Upper lobe of right lung (tissue), 1 donor: ENCODE results near the gene IRF2BPL. TPM values are rescaled to one million over a fixed set of nuclear protein-coding genes. Genes with fewer than 3 reads are reported as not detected.

Source experiments
- ATAC-seq: fragments of 200-7000 bp; cut with Tn5 transposase; one replicate; pipeline ENCODE4 v1.9.1; 2020; ENCODE audit warnings: mild to moderate bottlenecking, moderate library complexity
- DNase-seq: peaks from one replicate; pipeline ENCODE4 v3.0.0-alpha.2; 2020
- H3K27ac ChIP-seq: fragments of 200-600 bp; one replicate; pipeline ENCODE4 v1.8.0; 2022
- H3K27me3 ChIP-seq: fragments of 200-600 bp; one replicate; pipeline ENCODE4 v1.8.0; 2022; ENCODE audit warnings: mild to moderate bottlenecking
- H3K36me3 ChIP-seq: fragments of 200-600 bp; one replicate; pipeline ENCODE4 v1.8.0; 2022
- H3K4me1 ChIP-seq: fragments of 200-600 bp; one replicate; pipeline ENCODE4 v1.8.0; 2022
- H3K4me3 ChIP-seq: fragments of 200-600 bp; one replicate; pipeline ENCODE4 v1.8.0; 2022; ENCODE audit warnings: mild to moderate bottlenecking
- H3K9me3 ChIP-seq: fragments of 200-600 bp; one replicate; pipeline ENCODE4 v1.8.0; 2022
- intact Hi-C: fragments of 100-400 bp; cut with DNase I; formaldehyde crosslinking; loops from one replicate; pipeline ENCODE4 v1.11.0; 2022
- total RNA-seq: library from RNA; stranded (reverse); fragmentation: NEBNext Ultra II Directional; extraction: Animal tissue kit (Norgen Biotek cat#: 25700); gene quantifications from one replicate; pipeline ENCODE4 v1.2.1, GENCODE V29; 2021
- TF ChIP-seq, protein P1 (sequence below): fragments of 200-600 bp; IDR thresholded peaks from one replicate; pipeline ENCODE4 v1.8.0; 2022; ENCODE audit warnings: antibody characterized with exemption
- donor health status: DM: no; HTN: yes; CAD: no; lungs with severe emphysema.

The IRF2BPL gene
- total RNA-seq, 1 donor from 2014 or later: 50.6 TPM

DNA sequence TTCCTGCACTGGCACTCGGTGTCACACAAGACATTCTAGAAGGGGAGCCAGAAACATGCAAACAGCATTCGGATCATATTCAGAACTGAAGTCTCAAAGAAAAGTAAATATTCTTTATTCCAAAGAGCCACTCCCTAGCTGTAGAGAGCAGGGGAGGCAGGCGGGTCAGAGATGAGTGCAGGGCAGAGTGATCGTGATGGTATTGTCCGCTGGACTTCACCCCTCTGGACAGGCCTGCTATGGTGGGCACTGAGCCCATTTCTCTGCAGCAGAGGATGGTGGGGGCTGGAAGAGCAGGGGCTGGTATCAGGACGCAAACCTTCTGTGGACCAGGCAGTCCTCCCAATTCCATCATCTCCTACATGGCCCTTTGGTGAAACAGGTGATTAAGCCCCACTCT lies 25.6 kb downstream of the IRF2BPL start:
- H3K4me3 ChIP-seq: no peak overlapping the region
- H3K27me3 ChIP-seq: no peaks in the 10 kb centered on the region
- intact Hi-C loops: no loop called here
- TF ChIP-seq, protein P1, sequence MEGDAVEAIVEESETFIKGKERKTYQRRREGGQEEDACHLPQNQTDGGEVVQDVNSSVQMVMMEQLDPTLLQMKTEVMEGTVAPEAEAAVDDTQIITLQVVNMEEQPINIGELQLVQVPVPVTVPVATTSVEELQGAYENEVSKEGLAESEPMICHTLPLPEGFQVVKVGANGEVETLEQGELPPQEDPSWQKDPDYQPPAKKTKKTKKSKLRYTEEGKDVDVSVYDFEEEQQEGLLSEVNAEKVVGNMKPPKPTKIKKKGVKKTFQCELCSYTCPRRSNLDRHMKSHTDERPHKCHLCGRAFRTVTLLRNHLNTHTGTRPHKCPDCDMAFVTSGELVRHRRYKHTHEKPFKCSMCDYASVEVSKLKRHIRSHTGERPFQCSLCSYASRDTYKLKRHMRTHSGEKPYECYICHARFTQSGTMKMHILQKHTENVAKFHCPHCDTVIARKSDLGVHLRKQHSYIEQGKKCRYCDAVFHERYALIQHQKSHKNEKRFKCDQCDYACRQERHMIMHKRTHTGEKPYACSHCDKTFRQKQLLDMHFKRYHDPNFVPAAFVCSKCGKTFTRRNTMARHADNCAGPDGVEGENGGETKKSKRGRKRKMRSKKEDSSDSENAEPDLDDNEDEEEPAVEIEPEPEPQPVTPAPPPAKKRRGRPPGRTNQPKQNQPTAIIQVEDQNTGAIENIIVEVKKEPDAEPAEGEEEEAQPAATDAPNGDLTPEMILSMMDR: no peak
- H3K9me3 ChIP-seq: no peaks in the 10 kb centered on the region
- DNase-seq (no peak), ATAC-seq (no peak)
- peaks cover 38% of the 10 kb centered on the region for H3K4me1 ChIP-seq
- no peak overlapping the region for H3K27ac ChIP-seq
- no peaks in the 10 kb centered on the region for H3K36me3 ChIP-seq

DNA sequence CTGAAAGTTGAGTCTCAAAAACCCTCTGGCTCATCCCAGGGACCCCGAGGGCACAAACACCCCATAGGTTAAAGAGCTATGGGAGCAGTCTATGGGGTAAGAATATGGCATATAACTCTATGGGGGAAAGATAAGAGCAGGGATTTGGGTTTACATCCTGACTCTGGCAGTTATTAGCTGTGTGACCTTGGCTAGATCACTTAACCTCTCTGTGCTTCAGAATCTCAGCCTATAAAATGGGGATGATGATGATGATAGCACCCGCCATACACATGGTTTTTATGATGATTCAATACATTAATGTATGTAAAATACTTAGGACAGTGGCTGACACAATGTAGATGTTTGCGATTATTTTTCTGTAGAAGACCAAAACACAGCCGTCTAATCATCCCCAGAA lies 26.2 kb downstream of the IRF2BPL start:
- H3K27ac ChIP-seq: no peak overlapping the region
- TF ChIP-seq, protein P1: no peak
- ATAC-seq (no peak), DNase-seq (no peak)
- intact Hi-C loops: no loop called here
- no peaks in the 10 kb centered on the region for H3K27me3 ChIP-seq
- peaks cover 33% of the 10 kb centered on the region for H3K4me1 ChIP-seq
- no peak overlapping the region for H3K4me3 ChIP-seq
- no peaks in the 10 kb centered on the region for H3K36me3 ChIP-seq
- H3K9me3 ChIP-seq: no peaks in the 10 kb centered on the region

DNA sequence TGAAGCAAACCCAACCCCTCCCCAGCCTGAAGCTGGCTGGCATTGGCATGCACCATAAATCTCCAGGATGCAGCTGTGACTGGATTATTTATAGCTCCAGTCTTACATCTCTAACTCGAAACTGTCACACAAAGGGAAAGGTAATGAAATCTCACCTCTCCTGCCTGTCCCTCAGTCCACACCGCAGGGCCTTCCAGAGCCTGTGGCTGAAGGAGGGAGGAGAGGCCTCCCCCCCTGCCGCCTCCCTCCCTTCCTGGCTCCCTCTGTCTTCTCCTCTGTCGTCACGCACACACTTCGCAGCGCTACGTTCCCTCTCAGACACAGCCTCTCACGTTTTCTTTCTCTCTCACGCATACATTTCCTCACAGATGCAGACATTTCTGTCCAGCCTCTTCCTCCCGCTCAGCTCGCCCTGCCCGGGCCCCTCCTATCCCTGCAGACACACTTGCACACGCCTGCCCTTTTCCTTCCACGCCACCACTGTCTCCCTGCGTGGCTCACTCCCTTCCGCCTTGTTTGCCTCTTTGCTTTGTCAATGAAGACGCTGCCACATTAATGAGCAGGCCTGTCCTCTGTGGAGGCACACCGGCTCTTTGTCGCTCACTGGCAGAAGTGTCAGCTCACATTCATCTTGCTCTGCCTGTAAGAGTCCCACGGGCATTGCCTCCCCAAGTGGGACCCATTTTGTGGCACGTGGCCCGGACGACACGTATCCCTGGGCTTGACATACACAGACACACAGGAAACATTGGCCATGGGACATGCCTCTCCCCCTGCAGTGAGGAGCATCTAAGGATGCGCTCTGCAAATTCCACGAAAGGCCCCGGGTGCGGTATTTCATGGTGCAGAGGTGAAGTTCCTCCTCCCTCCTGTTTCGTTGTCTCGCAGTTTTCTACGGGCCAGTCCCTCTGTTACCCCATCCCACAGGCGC lies 27.9 kb downstream of the IRF2BPL start:
- TF ChIP-seq, protein P1: no peak
- Histone ChIP-seq H3K36me3 (no peaks in the 10 kb centered on the region), H3K4me1 (peaks cover 18% of the 10 kb centered on the region), H3K9me3 (no peaks in the 10 kb centered on the region), H3K27me3 (no peaks in the 10 kb centered on the region), H3K4me3 (no peak overlapping the region), H3K27ac (no peak overlapping the region)
- DNase-seq (no peak), ATAC-seq (peak; percentile 52)
- intact Hi-C loops: no loop called here

DNA sequence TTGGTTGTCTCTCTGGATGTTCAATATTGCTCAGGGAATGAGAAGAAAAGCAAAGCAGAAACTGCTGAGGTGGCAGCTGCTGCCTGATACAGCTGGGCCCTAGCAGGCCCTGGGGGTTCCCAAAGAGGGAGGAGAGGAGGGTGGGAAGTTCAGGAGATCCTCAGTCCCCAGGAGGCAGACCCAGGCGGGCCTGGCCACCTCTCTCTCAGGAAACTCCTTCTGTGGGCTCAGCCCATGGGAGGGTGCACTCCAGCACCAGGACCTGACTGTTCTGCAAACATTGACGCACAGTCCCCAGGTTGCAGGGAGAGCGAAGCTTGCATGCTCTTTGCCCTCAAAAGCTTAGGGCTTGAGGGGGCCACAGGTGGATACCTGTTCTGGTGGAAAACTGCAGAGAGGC lies 29.6 kb downstream of the IRF2BPL start:
- ATAC-seq: peak; percentile 70
- DNase-seq: no peak

DNA sequence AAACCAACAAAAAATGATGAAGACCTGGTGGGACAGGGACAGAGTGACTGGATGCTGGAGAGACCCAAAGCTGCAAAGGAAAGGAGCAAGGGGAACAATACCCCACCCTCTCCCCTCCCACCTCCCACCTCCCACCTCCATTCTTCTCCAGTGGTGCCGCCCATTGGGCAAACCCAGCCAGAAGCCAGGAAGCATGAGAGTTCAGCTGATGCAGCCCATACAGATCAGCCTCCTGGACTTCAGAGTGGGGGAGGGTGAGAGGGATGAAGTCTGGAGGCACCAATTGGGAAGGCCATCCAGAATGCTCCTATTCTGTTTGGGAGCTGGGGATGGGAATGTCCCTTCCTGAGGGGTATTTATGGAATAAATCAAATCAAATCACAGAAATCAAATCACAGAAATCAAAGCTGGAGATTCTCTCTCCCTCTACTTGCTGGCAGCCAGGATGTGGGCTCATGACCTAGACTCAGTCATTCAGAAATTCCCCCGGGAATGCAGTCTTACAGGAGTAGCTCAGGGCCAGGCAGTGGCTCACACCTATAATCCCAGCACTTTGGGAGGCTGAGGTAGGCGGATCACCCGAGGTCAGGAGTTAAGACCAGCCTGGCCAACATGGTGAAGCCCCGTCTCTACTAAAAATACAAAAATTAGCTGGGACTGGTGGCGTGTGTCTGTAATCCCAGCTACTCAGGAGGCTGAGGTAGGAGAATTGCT lies 31.1 kb downstream of the IRF2BPL start:
- H3K4me3 ChIP-seq: no peak overlapping the region
- intact Hi-C loops: no loop called here
- H3K9me3 ChIP-seq: no peaks in the 10 kb centered on the region
- no peaks in the 10 kb centered on the region for H3K36me3 ChIP-seq
- no peaks in the 10 kb centered on the region for H3K27me3 ChIP-seq
- no peak overlapping the region for H3K27ac ChIP-seq
- no peak for ATAC-seq
- TF ChIP-seq, protein P1: no peak
- no peak for DNase-seq
- H3K4me1 ChIP-seq: peaks cover 4% of the 10 kb centered on the region

More for the DNA sequence above, 29.6 kb downstream of the IRF2BPL start:
- Histone ChIP-seq H3K36me3 (no peaks in the 10 kb centered on the region), H3K27me3 (no peaks in the 10 kb centered on the region), H3K4me3 (no peak overlapping the region), H3K27ac (no peak overlapping the region), H3K9me3 (no peaks in the 10 kb centered on the region), H3K4me1 (peaks cover 4% of the 10 kb centered on the region)
- intact Hi-C loops: no loop called here
- TF ChIP-seq, protein P1: no peak
